Endothelial cell of umbilical vein (primary cell): ENCODE results near the gene SPRED2. TPM values are rescaled to one million over a fixed set of nuclear protein-coding genes. Genes with fewer than 3 reads are reported as not detected.

Source experiments
- BruUV-seq: library from RNA; stranded (reverse); fragments of 400-500 nt; replicated peaks from 2 replicates; lab custom pipeline; 2021; lab: Mats Ljungman, UMichigan
- CTCF ChIA-PET: fragments of 300-600, 350-600 bp; sonication (Branson Sonifier 250); formaldehyde crosslinking; loops from one replicate; lab custom pipeline; 2021; ENCODE audit warnings: antibody characterized with exemption, inconsistent platforms; lab: Charles Lee
- POLR2A ChIA-PET: fragments of 300-600, 350-600 bp; sonication (Branson Sonifier 250); formaldehyde crosslinking; loops from one replicate; lab custom pipeline; 2021; ENCODE audit warnings: antibody characterized with exemption, inconsistent platforms; lab: Charles Lee
- DNase-seq: peaks from one replicate; pipeline ENCODE4 v3.0.0-alpha.2; 2011; ENCODE audit warnings: low read depth, low spot score
- FAIRE-seq: peaks from 2 replicates; lab custom pipeline; 2011; peaks lifted over from hg19 to GRCh38; lab: Jason Lieb, UNC
- H2AFZ ChIP-seq: 2 replicates; pipeline ENCODE4 v1.6.0; 2012; ENCODE audit warnings: low read depth, low read length, control low read depth, inconsistent platforms
- H3K27ac ChIP-seq: 2 replicates; pipeline ENCODE4 v1.5.1; 2011; ENCODE audit warnings: low read depth, mild to moderate bottlenecking, control low read depth, low read length, moderate library complexity; ENCODE audit not compliant: insufficient read depth
- H3K27me3 ChIP-seq, 2 experiments: 2 replicates each; pipeline versions ENCODE4 v1.6.0 to v1.6.1; 2011; ENCODE audit warnings: low read length in 2 of 2, mixed read lengths in 1 of 2; ENCODE audit not compliant: control insufficient read depth in 2 of 2, insufficient read depth in 2 of 2
- H3K36me3 ChIP-seq, 2 experiments: 2 replicates in 1 of 2; 3 replicates in 1 of 2; pipeline ENCODE4 v1.5.1; 2011; ENCODE audit warnings: low read length in 2 of 2, mild to moderate bottlenecking in 1 of 2, moderate library complexity in 1 of 2; ENCODE audit not compliant: control insufficient read depth in 2 of 2, insufficient read depth in 2 of 2; ENCODE audit errors: extremely low read depth in 1 of 2
- H3K4me1 ChIP-seq: 3 replicates; pipeline ENCODE4 v1.5.1; 2011; ENCODE audit warnings: mild to moderate bottlenecking, low read length; ENCODE audit not compliant: control insufficient read depth, insufficient read depth; ENCODE audit errors: extremely low read depth
- H3K4me2 ChIP-seq: 2 replicates; pipeline ENCODE4 v1.6.1; 2011; ENCODE audit warnings: low read length, control low read depth, mixed read lengths; ENCODE audit not compliant: insufficient read depth
- H3K4me3 ChIP-seq, 3 experiments: fragments of 200-600 bp in 1 of 3; sonication (generic), shearing (Covaris generic) in 1 of 3; replicated peaks in 1 of 3; 2 replicates each; pipeline ENCODE4 v1.5.1; 2011 to 2016; ENCODE audit warnings: control low read depth in 3 of 3, low read length in 3 of 3, mild to moderate bottlenecking in 2 of 3, inconsistent platforms in 1 of 3, low read depth in 1 of 3, moderate library complexity in 1 of 3; ENCODE audit not compliant: insufficient read depth in 1 of 3
- H3K79me2 ChIP-seq: 2 replicates; pipeline ENCODE4 v1.6.0; 2012; ENCODE audit warnings: low read length, inconsistent platforms; ENCODE audit not compliant: control insufficient read depth, insufficient read depth
- H3K9ac ChIP-seq: replicated peaks from 2 replicates; pipeline ENCODE3; 2011; ENCODE audit warnings: low read length, control low read depth; ENCODE audit not compliant: insufficient read depth; ENCODE audit errors: extremely low read depth
- H3K9me1 ChIP-seq: replicated peaks from 3 replicates; pipeline ENCODE4 v1.6.0; 2011; ENCODE audit warnings: mild to moderate bottlenecking, low read length; ENCODE audit not compliant: control insufficient read depth, insufficient read depth; ENCODE audit errors: extremely low read depth
- H3K9me3 ChIP-seq: replicated peaks from 2 replicates; pipeline ENCODE4 v1.5.1; 2012; ENCODE audit warnings: low read length, inconsistent platforms; ENCODE audit not compliant: control insufficient read depth, insufficient read depth
- H4K20me1 ChIP-seq: replicated peaks from 2 replicates; pipeline ENCODE3; 2011; ENCODE audit warnings: mild to moderate bottlenecking, low read length; ENCODE audit not compliant: control insufficient read depth, insufficient read depth; ENCODE audit errors: extremely low read depth
- CTCF ChIP-seq, 2 donors: IDR thresholded peaks; 1 replicate in 1 of 2; 2 replicates in 1 of 2; pipeline ENCODE4 v1.5.1; 2011; ENCODE audit warnings: low read length in 2 of 2, mild to moderate bottlenecking in 2 of 2, moderate library complexity in 2 of 2, control low read depth in 1 of 2, inconsistent platforms in 1 of 2, low read depth in 1 of 2; ENCODE audit not compliant: insufficient read depth in 1 of 2; ENCODE audit errors: extremely low read depth in 1 of 2
- EZH2 ChIP-seq: IDR thresholded peaks from 2 replicates; pipeline ENCODE4 v1.6.1; 2012; ENCODE audit warnings: borderline replicate concordance, low read depth, mild to moderate bottlenecking, moderate library complexity, low read length, inconsistent platforms; ENCODE audit not compliant: severe bottlenecking
- JUN ChIP-seq: IDR thresholded peaks from 2 replicates; pipeline ENCODE4 v1.6.1; 2011; ENCODE audit warnings: borderline replicate concordance, low read depth; ENCODE audit not compliant: insufficient read length, insufficient read depth
- POLR2A ChIP-seq: IDR thresholded peaks from 2 replicates; pipeline ENCODE4 v1.6.1; 2012; ENCODE audit warnings: low read depth, mild to moderate bottlenecking, control low read depth, low read length
- POLR2AphosphoS5 ChIP-seq: IDR thresholded peaks from 2 replicates; pipeline ENCODE4 v1.6.1; 2012; ENCODE audit warnings: low read depth, mild to moderate bottlenecking, control low read depth, low read length, moderate library complexity; ENCODE audit not compliant: insufficient read depth
- dilution Hi-C: fragments of 300-500 bp; cut with MboI; formaldehyde crosslinking; loops from one replicate; pipeline ENCODE4 v1.15.0; 2019; ENCODE audit warnings: low sequenced_read_pairs; ENCODE audit not compliant: extremely low pct_ligation_motif_present
- intact Hi-C: fragments of 100-400 bp; cut with micrococcal nuclease; formaldehyde crosslinking; loops from one replicate; pipeline ENCODE4 v1.10.0; 2022
- polyA plus RNA-seq, 4 experiments: library from polyadenylated mRNA; depleted of rRNA in 3 of 4; stranded (reverse) in 3 of 4; unstranded in 1 of 4; fragments of >200 nt; gene quantifications; 2 replicates each; pipeline versions ENCODE4 v1.2.1 to v1.2.3, GENCODE V29; 2011 to 2012; ENCODE audit warnings: missing spikeins in 1 of 4
- total RNA-seq: library from RNA; stranded (reverse); gene quantifications from 2 replicates; pipeline ENCODE4 v1.2.3, GENCODE V29; 2021
- TF ChIP-seq, protein P1 (sequence below): IDR thresholded peaks from 2 replicates; pipeline ENCODE4 v1.6.1; 2011; ENCODE audit not compliant: insufficient read depth, insufficient read length

SPRED2 gene
- total and polyA plus RNA-seq, 2 donors (not counting 3 experiments of a cell fraction or from before 2014, with no cell fraction given) = 3.6 to 9.6 TPM

- H3K9me1 ChIP-seq = no peaks in the 10 kb centered on the region
- H3K9ac ChIP-seq = no peak overlapping the region
- no peak overlapping the region for H3K27ac ChIP-seq
- H3K9me3 ChIP-seq = no peaks in the 10 kb centered on the region
- H3K4me1 ChIP-seq = peaks cover 2% of the 10 kb centered on the region
- H3K4me3 ChIP-seq = no peak overlapping the region
- no TSS peak for BruUV-seq
- TF ChIP-seq EZH2 (no peak), POLR2A (no peak), CTCF (IDR thresholded peaks at IDR 0.05; ENCODE audit: extremely low read depth in 1 of 2, insufficient read depth in 1 of 2, low read depth in 1 of 2, low read length in 2 of 2) (no peak), POLR2AphosphoS5 (no peak), JUN (no peak)
- TF ChIP-seq, protein P1, sequence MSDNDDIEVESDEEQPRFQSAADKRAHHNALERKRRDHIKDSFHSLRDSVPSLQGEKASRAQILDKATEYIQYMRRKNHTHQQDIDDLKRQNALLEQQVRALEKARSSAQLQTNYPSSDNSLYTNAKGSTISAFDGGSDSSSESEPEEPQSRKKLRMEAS = no peak
- no peak overlapping the region for H2AFZ ChIP-seq
- intact Hi-C loops = no loop called here
- DNase-seq (no peak), FAIRE-seq (no peak)
- peaks cover 17 to 20% of the 10 kb centered on the region in 2 experiments for H3K36me3 ChIP-seq
- ChIA-PET CTCF (interaction anchor here (1.3 to 4.3 kb wide), 3 partner anchors 9 to 307 kb away, joined by 4 to 62 read pairs (median 5); no protein-coding TSS in a partner anchor), POLR2A (interaction anchor here (0.7 kb wide), 1 partner anchor 309 kb away, joined by 8 read pairs; no protein-coding TSS in a partner anchor)
- H4K20me1 ChIP-seq = peaks cover 17% of the 10 kb centered on the region
- dilution Hi-C loops = no loop called here
- no peak overlapping the region for H3K4me2 ChIP-seq
- no peaks in the 10 kb centered on the region for H3K27me3 ChIP-seq
- H3K79me2 ChIP-seq = peaks cover 15% of the 10 kb centered on the region
Observed at GRCh38 chr2:65267008-65267407, 165.4 kb downstream of the SPRED2 start.
